ENCODE results near the gene CHAD.

The CHAD gene

DNA sequence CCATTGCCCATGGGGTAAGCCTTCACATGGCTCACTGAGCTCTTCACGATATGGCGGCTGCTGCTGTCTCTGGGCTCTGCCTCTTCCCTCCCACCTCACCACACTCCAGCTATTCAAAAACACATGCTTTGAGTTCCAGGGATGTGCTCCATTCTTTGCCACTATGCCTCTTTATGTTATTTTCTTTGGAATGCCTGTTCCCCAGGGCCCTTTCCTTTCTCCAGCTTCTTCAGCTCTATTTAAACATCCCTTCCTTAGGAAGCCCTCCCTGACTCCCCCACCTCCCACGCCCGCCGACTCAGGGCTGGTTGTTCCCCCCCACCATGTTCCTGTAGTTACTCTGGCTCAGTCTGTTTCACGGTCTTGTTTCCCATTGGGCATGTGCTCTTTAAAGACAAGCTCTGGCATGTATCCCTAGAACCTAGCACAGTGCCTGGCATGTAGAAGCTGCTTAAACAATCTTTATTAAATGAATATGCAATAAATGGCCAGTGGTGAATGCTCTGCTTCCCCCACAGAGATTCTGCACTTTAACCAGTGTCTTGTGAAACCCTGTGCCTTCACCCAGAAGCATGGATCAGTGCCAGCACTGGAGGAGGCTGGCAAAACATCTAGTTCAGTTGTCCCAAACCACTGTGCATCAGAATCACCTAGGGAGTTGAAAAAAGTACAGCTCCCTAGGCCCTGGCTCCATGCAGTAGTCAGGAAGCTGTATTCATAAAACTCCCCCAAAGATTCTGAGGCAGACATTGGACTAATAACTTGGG, 46.4 kb upstream of the CHAD start:
- Histone ChIP-seq H3K79me1 (ENCODE audit: low read length) (peaks cover 3% of the 10 kb centered on the region), H2BK12ac (ENCODE audit: low read length) (peak overlapping the region; percentile 45), H3K9ac (ENCODE audit: low read length) (no peak overlapping the region), H3K36me3 (ENCODE audit: control insufficient read depth in 1 of 2, insufficient read depth in 2 of 2, low read length in 2 of 2) (no peaks in the 10 kb centered on the region), H3K4me2 (ENCODE audit: low read length) (no peak overlapping the region), H3K4me3 (ENCODE audit: low read depth, low read length) (no peak overlapping the region), H3K9me3 (ENCODE audit: insufficient read depth, low read depth, low read length) (no peaks in the 10 kb centered on the region), H2BK5ac (ENCODE audit: low read depth, low read length, poor library complexity) (no peak overlapping the region), H2AFZ (ENCODE audit: insufficient read depth, low read length, poor library complexity) (no peak overlapping the region), H4K12ac (ENCODE audit: low read depth, low read length) (no peak overlapping the region), H4K91ac (ENCODE audit: low read depth, low read length) (peak overlapping the region; percentile 64), H4K8ac (ENCODE audit: low read depth, low read length) (no peak overlapping the region), H2AK5ac (ENCODE audit: low read length) (no peak overlapping the region), H3K4ac (ENCODE audit: low read depth, low read length) (no peak overlapping the region), H2BK120ac (ENCODE audit: insufficient read depth, low read length, poor library complexity) (no peak overlapping the region), H3K4me1 (ENCODE audit: control insufficient read depth in 1 of 2, insufficient read depth in 2 of 2, low read length in 2 of 2) (peaks cover 11 to 15% of the 10 kb centered on the region in 2 experiments), H3K27ac (ENCODE audit: low read depth, low read length) (no peak overlapping the region), H3K23ac (ENCODE audit: low read length) (no peak overlapping the region), H3K27me3 (ENCODE audit: insufficient read depth, low read length) (no peaks in the 10 kb centered on the region), H3K14ac (ENCODE audit: low read length) (peak overlapping the region; percentile 18), H3K18ac (ENCODE audit: low read length) (no peak overlapping the region), H3K79me2 (ENCODE audit: control insufficient read depth, insufficient read depth, low read length, poor library complexity) (no peaks in the 10 kb centered on the region)
- DNase-seq: peak; percentile 43 to 80
- WGBS (ENCODE audit: extremely low coverage, insufficient coverage, insufficient read length): no CpG with 5 or more reads among the region's 6 CpGs

DNA sequence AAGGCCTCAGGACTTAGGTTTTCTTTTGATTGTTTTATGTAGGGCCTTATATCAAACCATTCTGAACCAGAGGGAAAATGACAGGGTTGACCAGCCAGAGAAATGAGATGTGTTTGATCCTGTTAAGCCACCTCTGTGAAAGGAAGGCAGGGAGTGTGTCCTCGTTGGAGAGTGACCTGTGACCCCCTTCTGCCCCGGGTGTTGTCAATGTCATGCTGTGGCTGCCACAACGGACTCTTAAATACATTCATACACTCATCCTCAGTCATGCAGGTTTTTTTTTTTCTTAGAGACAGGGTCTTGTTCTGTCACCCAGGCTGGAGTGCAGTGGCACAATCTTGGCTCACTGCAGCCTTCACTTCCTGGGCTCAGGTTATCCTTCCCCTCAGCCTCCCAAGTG, 45.7 kb upstream of the CHAD start:
- no peak overlapping the region for H4K91ac ChIP-seq (ENCODE audit: low read depth, low read length)
- H2BK120ac ChIP-seq (ENCODE audit: insufficient read depth, low read length, poor library complexity): no peak overlapping the region
- H3K4me1 ChIP-seq (ENCODE audit: control insufficient read depth in 1 of 2, insufficient read depth in 2 of 2, low read length in 2 of 2): peaks cover 11 to 13% of the 10 kb centered on the region in 2 experiments
- no peak overlapping the region for H2AFZ ChIP-seq (ENCODE audit: insufficient read depth, low read length, poor library complexity)
- H2BK12ac ChIP-seq (ENCODE audit: low read length): peak overlapping the region; percentile 1
- no peaks in the 10 kb centered on the region for H3K79me2 ChIP-seq (ENCODE audit: control insufficient read depth, insufficient read depth, low read length, poor library complexity)
- H3K27me3 ChIP-seq (ENCODE audit: insufficient read depth, low read length): no peaks in the 10 kb centered on the region
- no peak overlapping the region for H3K4me2 ChIP-seq (ENCODE audit: low read length)
- no peak overlapping the region for H3K4ac ChIP-seq (ENCODE audit: low read depth, low read length)
- peak overlapping the region; percentile 7 for H2BK5ac ChIP-seq (ENCODE audit: low read depth, low read length, poor library complexity)
- H3K23ac ChIP-seq (ENCODE audit: low read length): no peak overlapping the region
- no peak overlapping the region for H3K9ac ChIP-seq (ENCODE audit: low read length)
- DNase-seq: no peak
- H4K8ac ChIP-seq (ENCODE audit: low read depth, low read length): no peak overlapping the region
- no peak overlapping the region for H2AK5ac ChIP-seq (ENCODE audit: low read length)
- H3K9me3 ChIP-seq (ENCODE audit: insufficient read depth, low read depth, low read length): no peaks in the 10 kb centered on the region
- H3K27ac ChIP-seq (ENCODE audit: low read depth, low read length): no peak overlapping the region
- H3K36me3 ChIP-seq (ENCODE audit: control insufficient read depth in 1 of 2, insufficient read depth in 2 of 2, low read length in 2 of 2): no peaks in the 10 kb centered on the region
- no CpG with 5 or more reads among the region's 3 CpGs for WGBS (ENCODE audit: extremely low coverage, insufficient coverage, insufficient read length)
- H3K14ac ChIP-seq (ENCODE audit: low read length): no peak overlapping the region
- peaks cover 3% of the 10 kb centered on the region for H3K79me1 ChIP-seq (ENCODE audit: low read length)
- no peak overlapping the region for H3K4me3 ChIP-seq (ENCODE audit: low read depth, low read length)
- H4K12ac ChIP-seq (ENCODE audit: low read depth, low read length): no peak overlapping the region
- H3K18ac ChIP-seq (ENCODE audit: low read length): no peak overlapping the region

DNA sequence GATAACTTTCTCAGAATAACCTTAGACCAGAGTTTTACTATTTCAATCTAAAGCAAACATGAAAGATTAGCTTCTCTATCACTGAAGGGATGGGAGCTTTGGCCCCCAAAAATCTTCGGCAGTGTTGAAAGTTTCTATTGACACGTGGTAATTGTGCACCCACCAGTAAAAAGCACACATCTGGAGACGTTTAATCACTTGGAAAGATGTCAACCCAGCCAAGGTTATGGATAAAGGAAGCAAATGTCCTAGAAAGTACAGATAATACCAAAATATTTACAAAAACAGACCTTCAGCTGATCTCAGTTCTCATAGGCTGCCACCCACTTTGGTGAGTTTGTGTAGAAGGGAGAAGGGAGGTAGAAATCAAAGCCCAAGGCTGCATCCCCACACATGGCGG, 44.8 kb upstream of the CHAD start:
- Histone ChIP-seq H3K18ac (ENCODE audit: low read length) (no peak overlapping the region), H3K79me2 (ENCODE audit: control insufficient read depth, insufficient read depth, low read length, poor library complexity) (no peaks in the 10 kb centered on the region), H3K9me3 (ENCODE audit: insufficient read depth, low read depth, low read length) (no peaks in the 10 kb centered on the region), H3K4me3 (ENCODE audit: low read depth, low read length) (no peak overlapping the region), H4K12ac (ENCODE audit: low read depth, low read length) (no peak overlapping the region), H4K8ac (ENCODE audit: low read depth, low read length) (no peak overlapping the region), H2AFZ (ENCODE audit: insufficient read depth, low read length, poor library complexity) (no peak overlapping the region), H3K4me1 (ENCODE audit: control insufficient read depth in 1 of 2, insufficient read depth in 2 of 2, low read length in 2 of 2) (peaks cover 17% of the 10 kb centered on the region in 2 experiments), H4K91ac (ENCODE audit: low read depth, low read length) (no peak overlapping the region), H3K79me1 (ENCODE audit: low read length) (peaks cover 7% of the 10 kb centered on the region), H3K27ac (ENCODE audit: low read depth, low read length) (no peak overlapping the region), H2BK5ac (ENCODE audit: low read depth, low read length, poor library complexity) (no peak overlapping the region), H2BK120ac (ENCODE audit: insufficient read depth, low read length, poor library complexity) (no peak overlapping the region), H2BK12ac (ENCODE audit: low read length) (no peak overlapping the region), H3K9ac (ENCODE audit: low read length) (no peak overlapping the region), H3K4me2 (ENCODE audit: low read length) (no peak overlapping the region), H2AK5ac (ENCODE audit: low read length) (no peak overlapping the region), H3K14ac (ENCODE audit: low read length) (no peak overlapping the region), H3K36me3 (ENCODE audit: control insufficient read depth in 1 of 2, insufficient read depth in 2 of 2, low read length in 2 of 2) (no peaks in the 10 kb centered on the region), H3K4ac (ENCODE audit: low read depth, low read length) (no peak overlapping the region), H3K27me3 (ENCODE audit: insufficient read depth, low read length) (no peaks in the 10 kb centered on the region), H3K23ac (ENCODE audit: low read length) (no peak overlapping the region)
- whole genome bisulfite sequencing (ENCODE audit: extremely low coverage, insufficient coverage, insufficient read length): no CpG with 5 or more reads among the region's 4 CpGs
- no peak for DNase-seq

DNA sequence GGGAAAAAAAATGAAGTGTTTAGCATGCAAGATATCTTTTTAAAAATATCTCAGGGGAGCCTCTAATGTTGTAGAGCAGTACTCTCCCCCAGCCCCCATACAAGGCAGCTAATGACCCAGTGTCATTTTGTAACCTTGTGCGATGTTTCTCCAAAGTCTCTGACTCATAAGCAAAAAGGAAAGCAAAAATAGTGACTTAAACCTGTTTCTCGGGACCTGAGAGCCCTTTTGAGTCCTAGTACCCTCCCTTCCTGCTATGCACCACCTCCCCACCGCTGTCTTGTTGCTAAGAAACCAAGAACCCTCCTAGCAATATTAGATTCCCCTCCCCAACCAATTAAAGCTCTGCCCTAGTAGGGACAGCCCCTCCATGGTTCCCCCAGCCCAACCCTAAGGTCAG, 42.4 kb upstream of the CHAD start:
- H3K79me2 ChIP-seq (ENCODE audit: control insufficient read depth, insufficient read depth, low read length, poor library complexity): peaks cover 5% of the 10 kb centered on the region

More for the DNA sequence above, 42.4 kb upstream of the CHAD start:
- Histone ChIP-seq H2AK5ac (ENCODE audit: low read length) (no peak overlapping the region), H3K4ac (ENCODE audit: low read depth, low read length) (no peak overlapping the region), H3K79me1 (ENCODE audit: low read length) (peaks cover 16% of the 10 kb centered on the region), H2BK120ac (ENCODE audit: insufficient read depth, low read length, poor library complexity) (peak overlapping the region; percentile 75), H2BK12ac (ENCODE audit: low read length) (no peak overlapping the region), H3K23ac (ENCODE audit: low read length) (no peak overlapping the region), H3K27ac (ENCODE audit: low read depth, low read length) (peak overlapping the region; percentile 85), H3K27me3 (ENCODE audit: insufficient read depth, low read length) (no peaks in the 10 kb centered on the region), H3K4me1 (ENCODE audit: control insufficient read depth in 1 of 2, insufficient read depth in 2 of 2, low read length in 2 of 2) (peaks cover 22 to 26% of the 10 kb centered on the region in 2 experiments), H2BK5ac (ENCODE audit: low read depth, low read length, poor library complexity) (peak overlapping the region; percentile 35), H3K36me3 (ENCODE audit: control insufficient read depth in 1 of 2, insufficient read depth in 2 of 2, low read length in 2 of 2) (no peaks in the 10 kb centered on the region), H2AFZ (ENCODE audit: insufficient read depth, low read length, poor library complexity) (no peak overlapping the region), H4K8ac (ENCODE audit: low read depth, low read length) (no peak overlapping the region), H4K12ac (ENCODE audit: low read depth, low read length) (no peak overlapping the region), H3K14ac (ENCODE audit: low read length) (no peak overlapping the region), H4K91ac (ENCODE audit: low read depth, low read length) (no peak overlapping the region), H3K4me3 (ENCODE audit: low read depth, low read length) (no peak overlapping the region), H3K9ac (ENCODE audit: low read length) (no peak overlapping the region), H3K18ac (ENCODE audit: low read length) (no peak overlapping the region), H3K9me3 (ENCODE audit: insufficient read depth, low read depth, low read length) (no peaks in the 10 kb centered on the region), H3K4me2 (ENCODE audit: low read length) (peak overlapping the region; percentile 2)
- no CpG with 5 or more reads among the region's 3 CpGs for WGBS (ENCODE audit: extremely low coverage, insufficient coverage, insufficient read length)
- DNase-seq: peak; percentile 43 to 80

All from trophoblast cell (in vitro differentiated cells and primary cell).